Upper lobe of left lung (tissue), 6 donors: ENCODE results near the gene ATP11A. TPM values are rescaled to one million over a fixed set of nuclear protein-coding genes. Genes with fewer than 3 reads are reported as not detected.
"Not testable (repeated sequence)": the region's sequence is repeated elsewhere in the genome, so short reads cannot be mapped to it uniquely, and the experiment has no call there.

Experiments used
- ATAC-seq, 2 donors: fragments of 200-7000 bp; cut with Tn5 transposase; one replicate each; pipeline ENCODE4 v1.9.1; 2022; ENCODE audit warnings: mild to moderate bottlenecking in 2 of 2, moderate library complexity in 2 of 2; ENCODE audit not compliant: low FRiP score in 2 of 2
- DNase-seq, 2 donors: peaks; one replicate each; pipeline ENCODE4 v3.0.0-alpha.2; 2019 to 2020
- H3K27ac ChIP-seq, 4 donors: fragments of 200-600 bp; sonication (generic); one replicate each; pipeline ENCODE4 v1.5.1; 2016 to 2019
- H3K27me3 ChIP-seq, 4 donors: fragments of 200-600 bp; sonication (generic); one replicate each; pipeline ENCODE4 v1.5.1; 2017 to 2019
- H3K36me3 ChIP-seq, 4 donors: fragments of 200-600 bp; sonication (generic); one replicate each; pipeline ENCODE4 v1.5.1; 2016 to 2019
- H3K4me1 ChIP-seq, 4 donors: fragments of 200-600 bp; sonication (generic); one replicate each; pipeline ENCODE4 v1.5.1; 2018 to 2019
- H3K4me3 ChIP-seq, 4 donors: fragments of 200-600 bp; sonication (generic); one replicate each; pipeline ENCODE4 v1.5.1; 2017 to 2019; ENCODE audit warnings: mild to moderate bottlenecking in 2 of 4, moderate library complexity in 1 of 4
- H3K9me3 ChIP-seq, 4 donors: fragments of 200-600 bp; sonication (generic); one replicate each; pipeline ENCODE4 v1.5.1; 2018 to 2019
- CTCF ChIP-seq, 6 experiments: fragments of 450-650 bp in 4 of 6; fragments of 200-600 bp in 2 of 6; sonication (generic) in 2 of 6; IDR thresholded peaks; one replicate each; pipeline ENCODE4 v1.5.1; 2016 to 2019; ENCODE audit warnings: antibody characterized with exemption in 6 of 6
- EP300 ChIP-seq, 4 donors: sonication (generic); formaldehyde crosslinking; IDR thresholded peaks; one replicate each; pipeline ENCODE4 v1.5.1; 2017; ENCODE audit warnings: antibody characterized with exemption in 4 of 4, control low read depth in 2 of 4
- POLR2A ChIP-seq, 4 donors: fragments of 450-650 bp; IDR thresholded peaks; one replicate each; pipeline ENCODE4 v1.5.1; 2016 to 2017; ENCODE audit warnings: antibody characterized with exemption in 4 of 4, mild to moderate bottlenecking in 2 of 4
- POLR2AphosphoS5 ChIP-seq, 2 donors: sonication (generic); formaldehyde crosslinking; IDR thresholded peaks; one replicate each; pipeline ENCODE4 v1.5.1; 2017; ENCODE audit warnings: antibody characterized with exemption in 2 of 2
- WGBS, 2 donors: methylation state at CpG; one replicate each; pipeline ENCODE4 v1.1.5; 2017 to 2018; 5-methylcytosine and 5-hydroxymethylcytosine counted together
- total RNA-seq, 6 donors: library from RNA; depleted of rRNA in 4 of 6; stranded (reverse); fragments of >200 nt in 4 of 6; gene quantifications; one replicate each; pipeline versions ENCODE4 v1.1.0 to v1.2.1, GENCODE V29; 2016 to 2021
- donor health status: DM: no; HTN: no; CAD: no; lungs with moderate emphysema.
- donor health status: DM: no; HTN: yes; CAD: no; lungs with severe emphysema.

Gene ATP11A
- total RNA-seq, 6 donors from 2014 or later, result 159 to 285 (median 260) TPM

GRCh38 chr13:112840472-112841302, 150.8 kb downstream of the ATP11A start:
- 96% methylated on average over 26 to 34 of the region's 34 CpGs for WGBS, 2 donors
- no peaks in the 10 kb centered on the region for H3K27me3 ChIP-seq
- ATAC-seq (no peak), DNase-seq (peak in 1 of 2 donors; percentile 84)
- no peak overlapping the region for H3K27ac ChIP-seq
- peaks cover 24 to 84% (median 74%) of the 10 kb centered on the region in 4 donors for H3K36me3 ChIP-seq
- peaks cover 0 to 14% (median 5%) of the 10 kb centered on the region in 4 donors for H3K4me1 ChIP-seq
- TF ChIP-seq CTCF (IDR thresholded peaks at IDR 0.05), result no peak
- TF ChIP-seq POLR2A (IDR thresholded peaks at IDR 0.05), result no peak
- TF ChIP-seq EP300 (IDR thresholded peaks at IDR 0.05), result no peak
- no peak for TF ChIP-seq POLR2AphosphoS5 (IDR thresholded peaks at IDR 0.05)
- H3K4me3 ChIP-seq, result no peak overlapping the region
- H3K9me3 ChIP-seq, result no peaks in the 10 kb centered on the region

GRCh38 chr13:112841303-112842015, 151.6 kb downstream of the ATP11A start:
- peaks cover 0 to 14% (median 5%) of the 10 kb centered on the region in 4 donors for H3K4me1 ChIP-seq
- H3K36me3 ChIP-seq, result peaks cover 22 to 84% (median 72%) of the 10 kb centered on the region in 4 donors
- H3K4me3 ChIP-seq, H3K9me3 ChIP-seq, H3K27me3 ChIP-seq: not testable (repeated sequence)
- H3K27ac ChIP-seq, result peak overlapping the region in 1 of 4 donors; percentile 44
- WGBS, 2 donors, result 86 to 96% methylated on average over 19 to 31 of the region's 31 CpGs
- DNase-seq (peak in 1 of 2 donors; percentile 84), ATAC-seq (peak in 1 of 2 donors; percentile 18)

GRCh38 chr13:112842343-112842856, 152.6 kb downstream of the ATP11A start:
- WGBS, 2 donors, result 53 to 60% methylated on average over 13 to 14 of the region's 14 CpGs
- H3K4me3 ChIP-seq, result no peak overlapping the region
- peak overlapping the region; percentile 1 to 49 (median 35) for H3K27ac ChIP-seq
- H3K27me3 ChIP-seq, result no peaks in the 10 kb centered on the region
- no peak for DNase-seq
- no peak for TF ChIP-seq EP300 (IDR thresholded peaks at IDR 0.05)
- no peak for TF ChIP-seq CTCF (IDR thresholded peaks at IDR 0.05)
- TF ChIP-seq POLR2A (IDR thresholded peaks at IDR 0.05), result no peak
- no peak for TF ChIP-seq POLR2AphosphoS5 (IDR thresholded peaks at IDR 0.05)
- H3K9me3 ChIP-seq, result no peaks in the 10 kb centered on the region
- peaks cover 18 to 83% (median 68%) of the 10 kb centered on the region in 4 donors for H3K36me3 ChIP-seq
- peak in 1 of 2 donors; percentile 48 for ATAC-seq
- peaks cover 0 to 7% (median under 1%) of the 10 kb centered on the region in 4 donors for H3K4me1 ChIP-seq

DNA sequence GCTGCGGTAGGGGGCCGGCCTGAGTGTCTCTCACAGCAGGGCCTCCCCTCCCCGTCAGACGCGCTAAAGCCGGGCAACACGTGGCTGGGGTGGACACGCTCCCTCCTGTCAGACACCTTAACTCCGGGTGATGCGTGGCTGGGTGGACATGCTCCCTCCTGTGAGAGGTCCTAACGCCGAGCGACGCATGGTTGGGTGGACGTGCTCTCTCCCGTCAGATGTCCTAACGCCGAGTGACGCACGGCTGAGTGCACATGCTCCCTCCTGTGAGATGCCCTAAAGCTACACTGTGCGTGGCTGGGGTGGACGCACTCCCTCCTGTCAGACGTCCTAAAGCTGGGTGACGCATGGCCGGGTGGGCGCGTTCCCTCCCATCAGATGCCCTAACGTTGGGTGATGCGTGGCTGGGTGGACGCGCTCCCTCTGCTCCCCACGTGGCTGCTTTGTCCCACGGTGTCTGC, 153.1 kb downstream of the ATP11A start:
- Histone ChIP-seq H3K4me3 (no peak overlapping the region), H3K27ac (peak overlapping the region in 3 of 4 donors; percentile 1 to 44 (median 26)), H3K4me1 (peaks cover 0 to 7% (median 0%) of the 10 kb centered on the region in 4 donors), H3K36me3 (peaks cover 17 to 81% (median 64%) of the 10 kb centered on the region in 4 donors), H3K9me3 (no peaks in the 10 kb centered on the region), H3K27me3 (no peaks in the 10 kb centered on the region)
- WGBS, 2 donors, result 94 to 97% methylated on average over 14 to 33 of the region's 33 CpGs
- DNase-seq (peak in 1 of 2 donors; percentile 77), ATAC-seq (peak; percentile 32)
- TF ChIP-seq EP300 (IDR thresholded peaks at IDR 0.05), result no peak
- TF ChIP-seq CTCF (IDR thresholded peaks at IDR 0.05), result no peak
- TF ChIP-seq POLR2AphosphoS5 (IDR thresholded peaks at IDR 0.05), result no peak
- no peak for TF ChIP-seq POLR2A (IDR thresholded peaks at IDR 0.05)
